GM18858 (cell line): Measurements from ENCODE around the gene PTPMT1.
"Not testable (repeated sequence)": the region's sequence is repeated elsewhere in the genome, so short reads cannot be mapped to it uniquely, and the experiment has no call there.

ENCODE experiments used
- ATAC-seq: cut with Tn5 transposase; IDR thresholded peaks from one replicate; pipeline ENCODE4 v1.9.1; 2021; ENCODE audit not compliant: unreplicated experiment

PTPMT1 gene

GRCh38 chr11:47546274-47546673 lies 19.1 kb upstream of the PTPMT1 start:
- ATAC-seq, result not testable (repeated sequence)

GRCh38 chr11:47550288-47551047 lies 14.9 kb upstream of the PTPMT1 start:
- ATAC-seq, result no peak

- ATAC-seq, result no peak
Observed at GRCh38 chr11:47551086-47551485, 14.3 kb upstream of the PTPMT1 start.

GRCh38 chr11:47552056-47552565 lies 13.3 kb upstream of the PTPMT1 start:
- ATAC-seq, result no peak

GRCh38 chr11:47552566-47553405 lies 12.6 kb upstream of the PTPMT1 start, which contains the start of gene CELF1:
CELF1 (minus strand) TSS chr11:47553132; CDS start chr11:47499523, 53,609 bp downstream.
- peak; percentile 79 for ATAC-seq

- peak; percentile 9 for ATAC-seq
Observed at GRCh38 chr11:47553406-47553743, 12.0 kb upstream of the PTPMT1 start.

GRCh38 chr11:47557004-47557403 lies 8.4 kb upstream of the PTPMT1 start:
- not testable (repeated sequence) for ATAC-seq

GRCh38 chr11:47558695-47559094 lies 6.7 kb upstream of the PTPMT1 start:
- ATAC-seq, result no peak

- no peak for ATAC-seq
Observed at GRCh38 chr11:47560426-47560825, 5.0 kb upstream of the PTPMT1 start.

GRCh38 chr11:47562393-47562792 lies 3.0 kb upstream of the PTPMT1 start:
- ATAC-seq, result not testable (repeated sequence)

GRCh38 chr11:47564366-47564765 lies 1.0 kb upstream of the PTPMT1 start:
- ATAC-seq, result not testable (repeated sequence)

- no peak for ATAC-seq
Observed at GRCh38 chr11:47564933-47565339, 463 bp upstream of the PTPMT1 start.

- no peak for ATAC-seq
Observed at GRCh38 chr11:47566149-47566698, 825 bp downstream of the PTPMT1 start.

GRCh38 chr11:47569646-47570045 lies 4.2 kb downstream of the PTPMT1 start:
- no peak for ATAC-seq

- no peak for ATAC-seq
Observed at GRCh38 chr11:47570651-47571356, 5.4 kb downstream of the PTPMT1 start.

GRCh38 chr11:47571357-47571729 lies 5.9 kb downstream of the PTPMT1 start:
- ATAC-seq, result no peak

- ATAC-seq, result no peak
Observed at GRCh38 chr11:47571895-47572294, 6.5 kb downstream of the PTPMT1 start.

GRCh38 chr11:47572715-47573255 lies 7.4 kb downstream of the PTPMT1 start:
- ATAC-seq, result no peak

- ATAC-seq, result no peak
Observed at GRCh38 chr11:47573321-47573720, 7.9 kb downstream of the PTPMT1 start.

GRCh38 chr11:47577460-47578041 lies 12.2 kb downstream of the PTPMT1 start:
- ATAC-seq, result no peak
